ENCODE measurements around the gene IKZF2.

The IKZF2 gene

GRCh38 chr2:212994976-212995375, 156.4 kb downstream of the IKZF2 start:
- DNase-seq: no peak

GRCh38 chr2:212991120-212991519, 160.3 kb downstream of the IKZF2 start:
- DNase-seq: no peak

- DNase-seq: no peak
Observed at GRCh38 chr2:212990697-212991096, 160.7 kb downstream of the IKZF2 start.

GRCh38 chr2:212987492-212987891, 163.9 kb downstream of the IKZF2 start:
- no peak for DNase-seq

- DNase-seq: no peak
Observed at GRCh38 chr2:212984129-212984528, 167.3 kb downstream of the IKZF2 start.

GRCh38 chr2:212979799-212980198, 171.6 kb downstream of the IKZF2 start:
- no peak for DNase-seq

GRCh38 chr2:212979046-212979612, 172.3 kb downstream of the IKZF2 start:
- no peak for DNase-seq

GRCh38 chr2:212977152-212977551, 174.3 kb downstream of the IKZF2 start:
- DNase-seq: no peak

GRCh38 chr2:212975333-212975732, 176.1 kb downstream of the IKZF2 start:
- no peak for DNase-seq

GRCh38 chr2:212974692-212975091, 176.7 kb downstream of the IKZF2 start:
- DNase-seq: no peak

- no peak for DNase-seq
Observed at GRCh38 chr2:212973347-212973746, 178.1 kb downstream of the IKZF2 start.

- DNase-seq: no peak
Observed at GRCh38 chr2:212970132-212970531, 181.3 kb downstream of the IKZF2 start.

- no peak for DNase-seq
Observed at GRCh38 chr2:212968284-212969081, 182.9 kb downstream of the IKZF2 start.

- no peak for DNase-seq
Observed at GRCh38 chr2:212966884-212967283, 184.5 kb downstream of the IKZF2 start.

GRCh38 chr2:212962691-212963090, 188.7 kb downstream of the IKZF2 start:
- DNase-seq: no peak

GRCh38 chr2:212961255-212961654, 190.2 kb downstream of the IKZF2 start:
- no peak for DNase-seq

- DNase-seq: no peak
Observed at GRCh38 chr2:212960336-212960735, 191.1 kb downstream of the IKZF2 start.

GRCh38 chr2:212959471-212960117, 191.8 kb downstream of the IKZF2 start:
- DNase-seq: no peak

- DNase-seq: no peak
Observed at GRCh38 chr2:212958757-212959295, 192.6 kb downstream of the IKZF2 start.

- no peak for DNase-seq
Observed at GRCh38 chr2:212958133-212958532, 193.3 kb downstream of the IKZF2 start.

GRCh38 chr2:212957624-212958023, 193.8 kb downstream of the IKZF2 start:
- DNase-seq: no peak

GRCh38 chr2:212956665-212957607, 194.5 kb downstream of the IKZF2 start:
- DNase-seq: no peak

All from NCI-H774 (cell line).